ENCODE data around the gene SEMA3B.
"Not testable (repeated sequence)": the region's sequence is repeated elsewhere in the genome, so short reads cannot be mapped to it uniquely, and the experiment has no call there.

The SEMA3B gene

DNA sequence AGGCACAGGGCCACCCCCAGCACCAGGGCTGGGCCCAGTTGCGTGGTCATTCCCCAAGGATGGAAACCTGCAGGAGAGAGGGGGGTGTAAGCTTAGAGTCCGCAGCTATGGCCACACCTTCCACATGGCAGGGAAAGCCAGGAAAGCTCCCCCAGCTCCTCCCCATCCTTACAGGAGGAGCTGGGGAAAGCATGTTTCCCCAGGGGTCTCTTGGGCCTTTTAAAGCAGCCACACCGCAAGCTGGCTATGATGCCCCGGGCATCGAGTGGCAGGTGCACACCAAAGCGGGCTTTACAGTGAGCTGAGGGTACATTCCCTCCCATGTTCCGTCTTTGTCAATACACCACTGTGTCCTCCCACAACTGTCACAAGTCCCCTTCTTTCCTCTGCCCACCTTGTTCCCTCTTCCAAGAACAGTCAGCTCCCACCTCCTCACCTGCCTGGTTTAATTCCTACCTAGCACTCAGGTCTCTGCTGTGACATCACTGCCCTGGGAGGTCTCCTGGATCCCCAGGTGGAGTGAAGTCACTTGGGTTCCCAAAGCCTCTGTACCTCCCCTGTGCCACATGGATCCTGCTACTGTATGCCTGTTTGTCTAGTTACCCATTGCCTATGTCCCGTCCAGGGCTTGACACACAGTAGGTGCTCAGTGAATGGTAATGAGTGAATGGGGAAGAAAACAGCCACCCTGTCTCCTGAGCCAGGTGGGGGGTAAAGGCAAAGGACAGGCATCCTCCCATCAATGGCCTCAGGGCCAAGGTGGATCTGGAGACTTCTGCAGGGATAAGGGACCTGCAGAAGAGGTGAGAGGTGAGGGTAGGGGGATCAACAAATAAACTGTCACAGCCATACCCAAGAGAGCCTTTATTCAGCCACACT lies 26.8 kb downstream of the SEMA3B start:
- no peak for DNase-seq

DNA sequence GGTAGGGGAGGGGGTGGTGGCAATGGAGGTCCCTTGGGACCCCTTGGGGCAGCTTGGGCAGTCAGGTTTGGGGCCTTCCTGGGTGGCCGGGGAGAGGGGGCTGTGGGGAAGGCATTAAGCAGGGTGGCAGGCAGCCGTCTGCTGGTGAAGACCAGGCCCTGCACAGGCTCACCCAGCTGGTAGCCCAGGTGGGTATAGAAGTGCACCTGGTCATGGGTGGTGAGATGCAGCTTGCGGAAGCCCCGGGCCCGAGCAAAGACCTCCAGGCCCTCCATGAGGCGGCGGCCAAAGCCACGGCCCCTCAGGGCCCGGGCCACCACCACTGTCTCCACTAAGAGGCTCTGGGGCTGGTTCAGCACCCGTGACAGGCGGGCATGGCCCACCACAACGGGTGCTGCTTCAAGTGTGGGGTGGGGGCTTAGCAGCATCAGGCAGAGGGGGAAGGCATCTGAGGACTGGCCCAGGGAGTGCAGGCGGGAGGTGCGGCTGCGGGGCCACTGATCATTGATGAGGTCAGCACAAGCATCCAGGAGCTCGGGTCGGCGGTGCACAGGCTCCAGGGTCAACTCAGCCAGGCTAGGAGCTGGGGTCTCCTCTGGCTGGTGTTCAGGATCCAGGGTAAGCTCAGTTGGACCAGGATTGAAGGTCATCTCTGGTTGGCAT lies 27.9 kb downstream of the SEMA3B start:
- DNase-seq = no peak

DNA sequence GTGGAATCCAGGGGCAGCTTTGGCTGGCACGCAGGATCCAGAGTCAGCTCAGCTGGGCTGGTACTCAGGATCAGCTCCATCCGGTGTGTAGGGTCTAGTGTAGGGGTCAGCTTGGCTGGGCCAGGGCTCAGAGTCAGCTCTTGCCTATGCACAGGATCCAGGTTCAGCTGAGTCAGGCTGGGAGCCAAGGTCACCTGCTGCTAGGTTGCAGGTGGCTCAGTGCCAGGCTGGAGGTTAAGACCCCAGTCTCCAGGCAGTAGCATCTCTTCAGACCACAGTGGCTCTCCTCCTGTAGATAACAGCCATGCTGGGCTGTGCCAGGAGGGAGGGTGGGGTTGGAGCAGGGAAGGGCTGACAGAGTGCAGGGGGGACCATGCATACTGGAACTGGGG lies 28.4 kb downstream of the SEMA3B start:
- DNase-seq = no peak

DNA sequence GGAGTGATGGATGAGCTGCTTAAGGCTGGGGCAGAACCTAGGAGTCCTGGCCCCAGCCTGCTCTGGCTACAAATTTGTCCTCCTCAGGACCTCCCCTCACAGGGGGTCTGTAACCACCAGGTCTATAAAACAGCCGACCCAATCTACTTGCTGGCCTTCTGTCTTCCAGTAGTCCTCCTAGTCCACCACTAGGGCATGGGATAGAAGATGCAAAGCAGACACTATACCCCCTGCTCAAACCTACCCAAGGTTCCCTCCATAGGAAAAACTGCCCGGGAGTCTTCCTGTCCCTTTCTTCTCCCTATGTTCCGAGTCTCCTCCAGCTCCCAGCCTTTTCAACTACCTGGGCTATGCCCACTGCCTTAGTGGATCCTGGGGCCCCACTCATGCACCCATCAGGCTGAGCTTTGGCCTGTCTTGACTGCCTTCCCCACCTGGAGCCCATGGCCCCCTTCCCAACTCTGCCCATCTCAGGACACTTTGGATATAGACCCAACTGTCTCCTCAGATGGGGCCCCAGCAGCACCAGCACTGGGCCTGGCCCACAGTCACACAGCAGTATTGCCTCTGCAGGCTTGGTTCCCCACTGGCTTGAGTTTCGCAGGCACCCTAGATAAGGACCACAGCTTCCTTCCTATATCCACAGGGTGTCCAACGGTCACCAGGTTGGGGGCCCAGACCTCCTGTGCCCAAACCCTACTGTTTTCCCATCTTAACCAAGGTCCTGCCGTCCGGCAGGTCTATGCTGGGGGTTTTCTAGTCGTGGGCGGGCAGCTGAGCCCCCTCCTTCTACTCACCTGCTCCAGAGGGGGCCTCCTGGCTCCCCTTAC lies 29.2 kb downstream of the SEMA3B start:
- no peak for DNase-seq

DNA sequence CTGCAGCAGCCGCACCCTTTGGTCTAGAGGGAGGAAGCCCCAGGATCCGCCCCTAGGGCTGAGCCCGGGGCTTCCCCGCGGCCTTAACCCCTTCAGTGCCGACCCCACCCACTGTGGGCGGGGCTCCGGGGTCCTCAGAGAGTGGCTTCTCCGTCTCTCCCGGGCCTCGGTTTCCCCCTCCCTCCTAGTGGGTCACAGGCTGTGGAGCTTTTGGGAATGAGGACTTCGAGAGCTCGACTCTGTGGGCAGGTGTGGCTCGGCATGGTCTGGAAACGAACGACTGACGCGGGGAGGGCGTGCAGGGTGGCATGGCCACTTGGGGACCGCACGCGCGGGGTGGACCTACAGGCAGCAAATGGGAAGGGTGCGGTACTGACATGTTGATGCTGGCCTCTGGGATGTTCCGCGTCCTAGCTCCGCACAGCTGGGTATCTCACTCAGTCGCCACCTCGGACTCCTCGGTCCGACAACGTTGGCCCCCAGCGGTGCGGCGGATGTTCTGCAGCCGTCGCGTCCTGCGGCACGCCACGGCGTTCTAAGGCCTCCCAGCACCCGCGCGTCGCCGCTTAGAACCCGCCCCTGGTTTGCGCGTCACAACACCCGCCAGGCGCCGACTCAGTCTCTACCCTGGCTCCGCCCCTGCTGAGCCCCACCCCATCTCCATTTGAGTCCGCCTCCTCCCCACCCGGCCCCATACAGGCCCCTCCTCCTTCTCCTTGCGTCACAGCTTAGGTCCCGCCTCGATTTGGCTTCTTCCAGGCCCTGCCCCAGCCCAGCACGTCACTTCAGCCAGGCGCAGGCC lies 30.1 kb downstream of the SEMA3B start, which contains the start of the genes HYAL3 and NAA80:
Gene HYAL3, minus strand, starts transcription at position 570 of the 802 bp plus-strand sequence. CDS start 3,803 bp downstream, outside the sequence.
Gene NAA80, minus strand, starts transcription at position 570 of the 802 bp plus-strand sequence. CDS start 1,942 bp downstream, outside the sequence.
- peak; percentile 79 to 92 for DNase-seq

DNA sequence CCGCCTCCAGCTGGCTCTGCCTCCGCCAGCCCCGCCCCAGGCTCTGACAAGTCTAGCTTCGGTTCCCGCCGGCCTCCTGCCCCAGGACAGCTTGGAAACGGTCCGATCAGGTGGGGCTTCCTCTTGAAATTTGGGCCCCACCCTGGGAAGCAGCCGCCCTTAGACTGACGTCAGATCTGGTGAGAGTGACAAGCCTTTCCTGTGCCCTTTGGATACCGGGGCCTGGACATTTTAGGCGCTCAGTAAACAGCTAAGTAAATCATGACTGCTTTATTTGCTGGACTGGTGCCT lies 30.6 kb downstream of the SEMA3B start:
- DNase-seq = no peak

DNA sequence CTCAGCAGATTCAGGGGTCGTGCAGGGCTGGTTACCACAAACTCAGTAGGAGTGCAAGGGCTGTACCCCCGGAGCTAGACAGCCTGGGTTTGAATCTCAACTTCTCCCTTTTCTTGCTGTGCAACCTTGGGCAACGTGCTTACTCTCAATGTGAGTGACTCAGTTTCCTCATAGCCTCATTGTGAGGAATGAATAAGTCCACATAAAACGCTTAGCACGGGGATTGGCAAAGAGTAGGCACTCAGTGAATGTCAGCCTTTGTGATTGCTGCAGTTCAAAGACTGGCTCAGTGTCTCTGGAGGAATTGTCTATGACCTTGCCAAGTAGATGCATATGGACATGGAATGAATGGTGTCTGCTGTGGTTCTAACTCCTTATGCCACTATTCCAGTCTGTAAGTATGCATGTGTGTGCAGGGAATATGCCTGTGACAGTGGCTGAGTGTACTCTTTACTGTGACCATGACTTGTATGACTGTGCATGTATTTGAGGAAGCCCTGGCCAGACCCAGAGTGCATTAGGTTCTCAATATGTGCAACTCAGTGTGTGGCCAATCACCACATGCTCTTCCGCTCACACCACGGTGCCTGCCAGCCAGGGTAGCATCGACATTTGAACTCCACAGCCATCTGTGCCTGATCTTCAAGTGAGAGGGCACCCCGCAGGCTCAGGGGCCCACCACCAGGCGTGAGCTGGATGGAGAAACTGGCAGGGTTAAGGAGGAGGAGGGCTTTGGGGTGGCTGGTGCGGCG lies 31.2 kb downstream of the SEMA3B start:
- DNase-seq = no peak

DNA sequence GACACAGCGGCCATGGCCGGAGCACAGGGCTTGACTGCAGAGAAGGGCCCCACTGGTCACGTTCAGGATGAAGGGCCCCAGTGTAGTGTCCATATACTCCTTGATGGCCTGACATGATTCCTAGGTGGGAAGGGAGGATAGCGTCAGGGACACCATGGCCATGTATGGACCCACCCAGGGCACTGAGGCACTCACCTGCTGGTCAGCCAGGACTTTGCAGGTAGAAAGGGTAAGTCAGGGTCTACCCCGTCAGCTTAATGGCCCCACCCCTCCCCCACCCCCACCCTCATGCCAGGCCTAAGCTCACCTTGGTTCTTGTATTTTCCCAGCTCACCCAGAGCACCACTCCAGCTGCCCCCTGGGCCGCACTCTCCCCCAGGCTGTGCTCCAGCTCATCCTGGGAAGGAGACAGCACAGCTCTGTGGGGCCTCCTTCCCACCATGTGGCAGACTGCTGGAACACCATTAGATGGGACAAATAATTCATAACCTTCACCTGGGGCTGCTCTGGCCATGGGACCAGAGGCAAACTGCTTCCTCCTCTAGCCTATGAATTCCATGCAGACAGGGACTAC lies 31.8 kb downstream of the SEMA3B start:
- DNase-seq = no peak

DNA sequence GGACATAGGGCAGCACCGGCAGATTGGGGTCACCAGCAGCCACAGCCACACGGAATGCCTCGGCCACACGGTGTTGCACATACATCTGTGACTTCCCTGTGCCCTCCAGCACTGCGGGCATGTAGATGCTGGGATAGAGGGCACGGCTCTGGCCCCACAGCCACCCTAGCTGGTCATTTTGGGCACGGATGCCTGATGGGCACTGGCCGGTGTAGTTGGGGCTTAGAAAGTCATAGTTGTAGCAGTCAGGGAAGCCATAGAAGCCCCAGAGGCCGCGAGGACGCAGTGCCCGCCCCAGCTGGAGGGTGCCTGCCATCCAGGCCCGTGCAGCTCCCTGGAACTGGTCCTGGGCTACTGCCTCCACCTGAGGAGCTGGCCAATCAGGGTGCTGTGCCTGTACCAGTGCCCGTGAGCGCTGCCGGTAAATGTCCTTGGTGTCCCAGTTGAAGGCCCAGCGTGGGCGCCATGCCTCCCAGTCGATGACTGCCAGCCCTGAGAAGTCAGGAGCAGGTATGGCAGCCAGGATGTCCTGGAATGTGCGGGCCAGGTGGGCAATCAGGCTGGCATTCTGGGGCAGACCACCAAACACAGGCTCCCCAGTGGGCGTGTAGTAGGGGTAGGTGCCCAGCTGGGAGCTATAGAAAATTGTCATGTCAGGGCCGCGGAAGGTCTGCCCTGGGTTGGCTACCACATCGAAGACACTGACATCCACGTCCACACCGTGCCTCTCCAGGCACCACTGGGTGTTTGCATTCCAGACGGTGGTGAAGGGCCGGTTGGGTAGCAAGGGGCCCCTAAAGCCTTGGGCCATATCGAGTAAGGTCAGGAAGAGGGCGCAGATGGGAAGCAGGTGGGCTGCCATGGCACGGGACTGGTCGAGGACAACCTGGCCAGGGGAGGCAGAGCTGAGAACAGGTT lies 33.4 kb downstream of the SEMA3B start:
- no peak for DNase-seq

DNA sequence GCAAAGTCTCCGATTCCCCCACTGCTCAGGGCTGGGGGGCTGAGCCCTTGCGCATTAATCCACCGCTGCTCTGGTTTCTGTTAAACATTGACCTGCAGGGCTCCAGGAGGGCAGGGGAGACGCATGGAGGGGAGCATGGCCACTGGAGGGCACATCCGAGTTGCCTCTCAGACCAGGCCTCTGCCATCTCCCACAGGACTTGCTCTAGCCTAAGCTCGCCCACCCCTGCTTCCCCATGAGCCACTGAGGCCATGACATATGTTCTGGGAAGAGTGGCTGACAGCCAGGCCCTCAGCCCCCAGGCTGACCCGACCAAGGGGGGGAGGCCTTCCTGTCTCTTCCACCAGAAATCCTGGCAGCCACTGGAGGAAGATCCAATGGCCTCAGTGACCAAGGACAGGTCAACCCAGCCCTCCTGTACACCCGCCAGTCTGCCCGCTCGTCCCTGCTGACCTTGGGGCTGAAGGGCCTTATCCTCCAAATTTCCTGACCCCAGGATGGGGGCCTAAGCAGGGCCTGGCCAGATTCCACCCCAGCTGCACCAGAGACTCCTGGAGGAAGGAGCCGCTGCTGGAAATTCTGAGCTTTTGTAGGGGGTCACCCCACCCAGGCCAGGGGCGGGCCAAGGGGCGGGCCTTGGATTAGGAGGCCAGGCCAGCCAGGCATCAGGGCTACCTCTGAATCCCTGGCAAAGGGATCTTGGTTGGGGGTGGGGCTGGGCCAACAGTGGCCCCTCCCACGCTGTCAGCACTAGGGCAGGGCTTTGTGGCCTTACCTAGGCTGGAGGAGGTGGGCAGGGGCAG lies 34.3 kb downstream of the SEMA3B start, which contains the start of gene HYAL1:
Gene HYAL1, minus strand, starts transcription at position 562 of the 803 bp plus-strand sequence. CDS start 618 bp downstream, outside the sequence.
- DNase-seq = no peak

DNA sequence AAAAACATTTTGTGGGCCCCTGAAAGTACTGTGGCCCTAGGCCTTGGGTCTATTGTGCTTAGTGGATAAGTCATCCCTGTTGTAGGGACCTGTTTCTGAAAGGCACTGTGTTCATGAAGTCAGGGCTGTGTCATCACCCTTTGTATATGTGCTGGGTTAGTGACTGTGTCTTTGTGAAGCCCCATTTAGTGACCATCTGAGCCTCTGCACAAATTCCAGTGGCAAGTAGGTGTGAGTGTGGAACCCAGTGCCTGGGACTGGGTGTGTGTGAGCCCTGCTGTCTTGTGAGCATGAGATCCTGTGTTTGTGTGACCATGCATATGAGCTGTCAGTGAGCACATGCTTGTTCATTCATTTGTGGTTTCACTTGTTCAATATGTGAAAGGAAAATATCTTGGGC lies 35.7 kb downstream of the SEMA3B start:
- no peak for DNase-seq

DNA sequence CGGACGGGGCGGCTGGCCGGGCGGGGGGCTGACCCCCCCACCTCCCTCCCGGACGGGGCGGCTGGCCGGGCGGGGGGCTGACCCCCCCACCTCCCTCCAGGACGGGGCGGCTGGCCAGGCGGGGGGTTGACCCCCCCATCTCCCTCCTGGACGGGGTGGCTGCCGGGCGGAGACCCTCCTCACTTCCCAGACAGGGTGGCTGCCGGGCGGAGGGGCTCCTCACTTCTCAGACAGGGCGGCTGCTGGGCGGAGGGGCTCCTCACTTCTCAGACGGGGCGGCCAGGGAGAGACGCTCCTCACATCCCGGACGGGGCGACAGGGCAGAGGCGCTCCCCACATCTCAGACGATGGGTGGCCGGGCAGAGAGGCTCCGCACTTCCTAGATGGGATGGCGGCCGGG lies 43.1 kb downstream of the SEMA3B start:
- DNase-seq = not testable (repeated sequence)

DNA sequence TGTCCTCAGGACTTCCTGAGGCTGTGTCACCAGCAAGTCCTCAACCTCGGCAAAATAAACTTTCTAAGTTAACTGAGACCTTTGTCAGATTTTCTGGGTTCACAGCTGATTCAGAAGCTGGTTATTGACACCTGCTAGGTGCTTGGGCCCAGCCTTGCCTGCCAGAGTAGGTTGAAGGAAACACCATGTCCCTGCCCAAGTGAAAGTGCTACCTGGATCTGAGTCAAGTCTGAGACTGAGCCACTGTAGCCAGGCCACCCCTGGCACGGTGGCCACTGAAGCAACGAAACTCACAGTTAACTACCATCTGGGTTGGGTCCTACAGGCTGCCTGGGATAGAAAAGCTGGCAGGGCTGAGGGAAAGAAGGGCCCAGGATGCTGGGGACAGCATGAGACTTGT lies 45.4 kb downstream of the SEMA3B start:
- DNase-seq = no peak

DNA sequence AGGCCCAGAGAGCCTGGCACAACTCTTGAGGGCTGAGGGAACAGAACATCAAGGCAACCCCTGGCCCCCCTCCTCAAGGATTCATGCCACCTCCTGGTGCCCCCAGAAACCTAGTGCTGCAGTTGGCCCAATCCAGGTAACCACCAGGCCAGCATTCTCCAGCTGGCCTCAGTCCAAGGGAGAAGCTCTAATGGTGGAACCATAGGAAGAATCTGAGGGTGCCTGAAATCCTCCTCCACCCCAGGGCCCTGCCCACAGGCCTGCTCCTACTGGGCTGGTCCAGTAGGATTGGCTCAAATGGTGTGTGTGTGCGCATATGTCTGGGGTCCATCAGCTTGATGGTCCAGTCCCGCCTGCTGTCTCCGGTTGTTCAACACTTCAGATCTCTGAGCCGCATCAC lies 45.9 kb downstream of the SEMA3B start:
- DNase-seq = no peak

DNA sequence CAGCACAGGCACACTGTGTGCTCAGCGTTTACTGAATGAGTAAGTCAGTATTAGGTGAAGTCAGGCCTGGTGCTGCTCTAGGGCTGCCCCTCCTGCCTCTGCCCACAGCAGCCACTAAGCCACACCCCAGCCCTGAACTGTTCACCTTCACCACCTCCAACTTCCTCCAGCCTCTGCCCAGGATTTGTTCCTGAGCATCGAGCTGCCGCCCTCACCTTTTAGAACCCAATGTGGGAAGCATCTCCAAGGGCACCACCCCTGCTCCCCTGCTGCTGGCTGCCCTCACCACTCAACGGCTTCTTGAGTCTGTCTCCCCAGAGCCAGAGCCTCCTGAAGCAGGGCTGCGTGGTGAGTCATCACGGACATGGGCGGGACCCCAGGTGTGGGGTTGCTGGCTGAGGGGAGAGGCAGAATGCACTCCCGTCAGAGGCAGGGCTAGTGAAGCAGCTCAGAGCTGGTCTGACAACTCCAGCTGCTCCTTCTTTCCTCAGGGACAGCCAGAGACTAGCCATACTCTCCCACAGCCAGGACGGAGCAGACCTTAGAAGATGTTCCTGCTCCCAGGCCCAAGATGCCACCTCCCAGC lies 47.8 kb downstream of the SEMA3B start:
- DNase-seq = peak in 1 of 2 experiments; percentile 22

DNA sequence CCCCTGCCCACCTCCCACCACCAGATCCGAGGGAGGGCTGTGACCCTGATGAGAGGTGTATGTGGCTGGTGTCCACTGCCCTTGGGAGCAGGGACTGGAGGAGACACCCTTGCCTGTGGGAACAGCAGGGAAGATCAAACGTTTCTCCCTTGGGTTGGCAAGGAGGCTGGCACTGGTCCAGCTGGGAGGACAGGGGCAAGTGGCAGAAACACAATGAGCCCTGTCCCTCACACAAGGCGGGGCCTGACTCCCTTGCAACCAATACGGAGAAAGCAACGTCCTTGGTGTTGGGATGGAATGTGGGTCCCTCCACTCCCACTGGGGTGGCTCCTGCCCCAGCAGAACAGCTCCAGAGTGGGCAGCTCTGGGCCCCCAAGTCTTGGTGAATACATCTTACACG lies 48.4 kb downstream of the SEMA3B start:
- DNase-seq = no peak

DNA sequence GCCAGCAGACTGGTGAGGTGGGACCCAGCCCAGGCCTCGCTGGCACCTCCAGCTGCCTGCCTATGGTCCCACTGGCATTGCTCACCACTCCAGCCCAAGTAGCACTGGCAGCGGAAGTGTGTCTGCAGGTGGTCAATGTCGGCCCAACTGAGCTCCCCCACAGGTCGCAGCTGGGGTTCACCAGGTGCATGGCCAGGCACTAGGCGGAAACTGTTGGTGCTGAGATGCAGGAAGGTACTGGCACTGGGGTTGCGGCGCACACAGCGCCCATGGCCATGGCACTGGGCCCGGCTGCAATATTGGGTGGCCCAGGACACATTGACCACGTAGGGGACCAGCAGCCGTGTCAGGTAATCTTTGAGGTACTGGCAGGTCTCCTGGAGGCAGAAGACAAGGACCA lies 49.2 kb downstream of the SEMA3B start:
- no peak for DNase-seq

DNA sequence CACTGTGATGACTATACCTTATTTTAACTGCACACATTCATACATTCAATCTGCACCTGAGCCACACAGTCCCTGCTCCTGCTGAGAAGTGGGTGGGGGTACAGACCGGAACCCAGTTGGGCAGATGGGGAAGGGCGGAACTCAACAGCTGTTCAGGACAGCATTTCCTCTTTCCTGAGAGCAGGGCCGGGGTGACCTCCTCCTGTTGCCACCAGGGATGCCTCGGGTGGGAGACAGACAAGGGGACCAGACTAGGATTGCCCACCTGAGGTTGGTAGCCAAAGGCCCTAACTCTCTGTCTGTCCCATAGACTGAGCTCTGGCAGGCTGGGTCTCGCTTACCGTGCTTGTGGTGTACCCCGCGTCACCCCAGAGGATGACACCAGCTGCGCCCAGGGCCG lies 49.7 kb downstream of the SEMA3B start:
- no peak for DNase-seq
